HFF-Myc (cell line): ENCODE data around the gene RNGTT.

Experiments used
- DNase-seq: peaks from one replicate; pipeline ENCODE4 v3.0.0-alpha.2; 2011; ENCODE audit warnings: low read depth; ENCODE audit errors: extremely low read depth
- H3K4me3 ChIP-seq: replicated peaks from 2 replicates; pipeline ENCODE4 v1.5.1; 2011; ENCODE audit warnings: low read depth, mild to moderate bottlenecking, control low read depth, low read length
- CTCF ChIP-seq: IDR thresholded peaks from 2 replicates; pipeline ENCODE4 v1.5.1; 2012; ENCODE audit warnings: mild to moderate bottlenecking, low read depth, low read length, control low read depth; ENCODE audit errors: missing control alignments

Gene RNGTT

GRCh38 chr6:88641178-88641903, 322.1 kb downstream of the RNGTT start:
- TF ChIP-seq CTCF = no peak
- no peak for DNase-seq
- no peak overlapping the region for H3K4me3 ChIP-seq

- TF ChIP-seq CTCF = no peak
These were observed 325.5 kb downstream of the RNGTT start for GRCh38 chr6:88637761-88638545.

GRCh38 chr6:88636871-88637270, 326.5 kb downstream of the RNGTT start:
- no peak for DNase-seq

More at GRCh38 chr6:88637761-88638545, 325.5 kb downstream of the RNGTT start:
- DNase-seq = no peak
- no peak overlapping the region for H3K4me3 ChIP-seq

GRCh38 chr6:88633782-88634181, 329.6 kb downstream of the RNGTT start:
- no peak for TF ChIP-seq CTCF
- no peak for DNase-seq
- no peak overlapping the region for H3K4me3 ChIP-seq

More at GRCh38 chr6:88636871-88637270, 326.5 kb downstream of the RNGTT start:
- TF ChIP-seq CTCF = no peak
- H3K4me3 ChIP-seq = no peak overlapping the region

GRCh38 chr6:88631830-88632229, 331.6 kb downstream of the RNGTT start:
- DNase-seq = no peak
- no peak for TF ChIP-seq CTCF
- no peak overlapping the region for H3K4me3 ChIP-seq

GRCh38 chr6:88629838-88630494, 333.5 kb downstream of the RNGTT start:
- no peak for DNase-seq

More at GRCh38 chr6:88629838-88630494, 333.5 kb downstream of the RNGTT start:
- no peak overlapping the region for H3K4me3 ChIP-seq
- no peak for TF ChIP-seq CTCF
